Vagina (tissue), 2 donors: ENCODE results near the gene PPP1R13B. TPM values are rescaled to one million over a fixed set of nuclear protein-coding genes. Genes with fewer than 3 reads are reported as not detected.

Source experiments
- DNase-seq, 2 donors: peaks; one replicate each; pipeline ENCODE4 v3.0.0-alpha.2; 2017; ENCODE audit errors: extremely low spot score in 2 of 2
- H3K27ac ChIP-seq: fragments of 200-600 bp; sonication (generic); one replicate; pipeline ENCODE4 v1.5.1; 2019
- H3K27me3 ChIP-seq: fragments of 200-600 bp; sonication (generic); one replicate; pipeline ENCODE4 v1.5.1; 2019
- H3K36me3 ChIP-seq, 2 donors: fragments of 200-600 bp; sonication (generic); one replicate each; pipeline ENCODE4 v1.5.1; 2017 to 2019
- H3K4me1 ChIP-seq: fragments of 200-600 bp; sonication (generic); one replicate; pipeline ENCODE4 v1.5.1; 2019
- H3K4me3 ChIP-seq, 2 donors: fragments of 200-600 bp; sonication (generic); 1 replicate in 1 of 2; 2 replicates in 1 of 2; pipeline ENCODE4 v1.5.1; 2016 to 2019
- H3K9me3 ChIP-seq: fragments of 200-600 bp; sonication (generic); one replicate; pipeline ENCODE4 v1.5.1; 2019
- POLR2A ChIP-seq, 2 donors: fragments of 450-650 bp; IDR thresholded peaks; one replicate each; pipeline ENCODE4 v1.6.1; 2017; ENCODE audit warnings: antibody characterized with exemption in 2 of 2, mild to moderate bottlenecking in 2 of 2, moderate library complexity in 2 of 2
- POLR2AphosphoS5 ChIP-seq, 2 donors: sonication (generic); formaldehyde crosslinking; IDR thresholded peaks; one replicate each; pipeline ENCODE4 v1.9.0; 2017; ENCODE audit warnings: antibody characterized with exemption in 2 of 2, mild to moderate bottlenecking in 2 of 2, low read depth in 1 of 2; ENCODE audit not compliant: insufficient read depth in 1 of 2
- intact Hi-C: fragments of 100-400 bp; cut with DNase I; formaldehyde crosslinking; loops from one replicate; pipeline ENCODE4 v1.15.1; 2023
- total RNA-seq: library from RNA; depleted of rRNA; stranded (reverse); fragments of >200 nt; gene quantifications from one replicate; pipeline ENCODE4 v1.2.3, GENCODE V29; 2016
- TF ChIP-seq, protein P1 (sequence below), 3 experiments: fragments of 450-650 bp in 2 of 3; fragments of 200-600 bp in 1 of 3; sonication (generic) in 1 of 3; IDR thresholded peaks; one replicate each; pipeline ENCODE4 v1.5.1; 2017 to 2019; ENCODE audit warnings: antibody characterized with exemption in 3 of 3, mild to moderate bottlenecking in 2 of 3, moderate library complexity in 2 of 3

The PPP1R13B gene
- total RNA-seq, 1 donor from 2014 or later, result 34.1 TPM

GRCh38 chr14:103875010-103875409 lies 27.6 kb upstream of the PPP1R13B start:
- no peak for TF ChIP-seq POLR2A (IDR thresholded peaks at IDR 0.05)
- TF ChIP-seq, protein P1, sequence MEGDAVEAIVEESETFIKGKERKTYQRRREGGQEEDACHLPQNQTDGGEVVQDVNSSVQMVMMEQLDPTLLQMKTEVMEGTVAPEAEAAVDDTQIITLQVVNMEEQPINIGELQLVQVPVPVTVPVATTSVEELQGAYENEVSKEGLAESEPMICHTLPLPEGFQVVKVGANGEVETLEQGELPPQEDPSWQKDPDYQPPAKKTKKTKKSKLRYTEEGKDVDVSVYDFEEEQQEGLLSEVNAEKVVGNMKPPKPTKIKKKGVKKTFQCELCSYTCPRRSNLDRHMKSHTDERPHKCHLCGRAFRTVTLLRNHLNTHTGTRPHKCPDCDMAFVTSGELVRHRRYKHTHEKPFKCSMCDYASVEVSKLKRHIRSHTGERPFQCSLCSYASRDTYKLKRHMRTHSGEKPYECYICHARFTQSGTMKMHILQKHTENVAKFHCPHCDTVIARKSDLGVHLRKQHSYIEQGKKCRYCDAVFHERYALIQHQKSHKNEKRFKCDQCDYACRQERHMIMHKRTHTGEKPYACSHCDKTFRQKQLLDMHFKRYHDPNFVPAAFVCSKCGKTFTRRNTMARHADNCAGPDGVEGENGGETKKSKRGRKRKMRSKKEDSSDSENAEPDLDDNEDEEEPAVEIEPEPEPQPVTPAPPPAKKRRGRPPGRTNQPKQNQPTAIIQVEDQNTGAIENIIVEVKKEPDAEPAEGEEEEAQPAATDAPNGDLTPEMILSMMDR (IDR thresholded peaks at IDR 0.05), result no peak
- TF ChIP-seq POLR2AphosphoS5 (IDR thresholded peaks at IDR 0.05; ENCODE audit: insufficient read depth in 1 of 2, low read depth in 1 of 2), result no peak
- Histone ChIP-seq H3K4me1 (peaks cover 21% of the 10 kb centered on the region), H3K9me3 (no peaks in the 10 kb centered on the region), H3K36me3 (no peaks in the 10 kb centered on the region), H3K27ac (no peak overlapping the region), H3K4me3 (no peak overlapping the region), H3K27me3 (no peaks in the 10 kb centered on the region)
- intact Hi-C loops, result no loop called here
- no peak for DNase-seq

GRCh38 chr14:103872481-103873113 lies 25.2 kb upstream of the PPP1R13B start:
- no peak for DNase-seq
- TF ChIP-seq POLR2AphosphoS5 (IDR thresholded peaks at IDR 0.05; ENCODE audit: insufficient read depth in 1 of 2, low read depth in 1 of 2) (no peak), POLR2A (IDR thresholded peaks at IDR 0.05) (no peak)
- TF ChIP-seq, protein P1 (IDR thresholded peaks at IDR 0.05), result no peak
- Histone ChIP-seq H3K36me3 (no peaks in the 10 kb centered on the region), H3K27me3 (no peaks in the 10 kb centered on the region), H3K27ac (peak overlapping the region; percentile 32), H3K9me3 (no peaks in the 10 kb centered on the region), H3K4me1 (peaks cover 15% of the 10 kb centered on the region), H3K4me3 (peak overlapping the region; percentile 23 to 45)
- intact Hi-C loops, result no loop called here

DNA sequence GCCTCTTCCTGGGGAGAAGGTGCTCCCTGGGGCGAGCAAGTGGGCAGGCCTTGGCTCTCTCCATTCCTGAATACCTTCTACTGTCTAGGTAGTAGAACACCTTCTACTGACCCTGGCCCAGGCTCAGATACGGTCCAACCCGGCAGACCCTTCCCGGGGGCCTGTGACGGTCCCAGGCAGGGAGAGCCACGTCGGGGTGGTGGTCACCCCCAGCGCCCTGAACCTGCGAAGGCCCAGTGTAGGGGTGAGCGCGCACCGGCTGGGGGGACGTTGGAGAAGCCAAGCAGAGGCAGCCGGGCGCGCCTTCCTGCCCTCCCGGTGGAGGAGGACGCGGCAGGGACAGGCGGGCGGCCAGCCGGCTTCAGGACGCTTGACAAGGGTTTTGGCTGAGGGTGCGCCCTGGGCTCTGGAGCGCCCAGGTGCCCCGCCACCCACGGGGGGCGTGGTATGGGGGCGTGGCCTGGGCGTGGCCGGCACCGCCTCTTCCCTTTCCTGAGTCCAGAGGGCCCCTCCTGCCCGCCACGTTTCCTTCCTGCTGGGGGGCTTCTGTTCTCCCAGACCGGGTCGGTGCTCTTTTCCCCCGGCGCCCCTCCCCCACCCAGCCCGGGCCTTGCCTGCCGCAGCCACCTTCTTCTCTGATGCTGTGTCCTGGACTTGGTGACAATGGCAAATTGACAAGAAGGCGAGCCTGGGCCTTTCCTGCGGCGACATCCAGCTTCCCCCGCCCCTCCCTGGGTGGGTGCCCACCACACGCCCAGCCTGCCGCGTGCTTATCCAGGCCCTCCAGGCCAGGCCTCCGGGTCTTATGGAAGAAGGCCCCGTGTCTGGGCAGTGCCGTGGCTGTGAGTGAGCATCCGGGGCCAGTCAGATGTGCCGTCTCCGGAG lies 24.5 kb upstream of the PPP1R13B start:
- Histone ChIP-seq H3K27ac (peak overlapping the region; percentile 32), H3K27me3 (no peaks in the 10 kb centered on the region), H3K4me3 (peak overlapping the region; percentile 23 to 45), H3K36me3 (no peaks in the 10 kb centered on the region), H3K4me1 (peaks cover 15% of the 10 kb centered on the region), H3K9me3 (no peaks in the 10 kb centered on the region)
- TF ChIP-seq POLR2A (IDR thresholded peaks at IDR 0.05), result no peak
- TF ChIP-seq POLR2AphosphoS5 (IDR thresholded peaks at IDR 0.05; ENCODE audit: insufficient read depth in 1 of 2, low read depth in 1 of 2), result peak in 1 of 2 donors; percentile 11
- intact Hi-C loops, result no loop called here
- no peak for DNase-seq

DNA sequence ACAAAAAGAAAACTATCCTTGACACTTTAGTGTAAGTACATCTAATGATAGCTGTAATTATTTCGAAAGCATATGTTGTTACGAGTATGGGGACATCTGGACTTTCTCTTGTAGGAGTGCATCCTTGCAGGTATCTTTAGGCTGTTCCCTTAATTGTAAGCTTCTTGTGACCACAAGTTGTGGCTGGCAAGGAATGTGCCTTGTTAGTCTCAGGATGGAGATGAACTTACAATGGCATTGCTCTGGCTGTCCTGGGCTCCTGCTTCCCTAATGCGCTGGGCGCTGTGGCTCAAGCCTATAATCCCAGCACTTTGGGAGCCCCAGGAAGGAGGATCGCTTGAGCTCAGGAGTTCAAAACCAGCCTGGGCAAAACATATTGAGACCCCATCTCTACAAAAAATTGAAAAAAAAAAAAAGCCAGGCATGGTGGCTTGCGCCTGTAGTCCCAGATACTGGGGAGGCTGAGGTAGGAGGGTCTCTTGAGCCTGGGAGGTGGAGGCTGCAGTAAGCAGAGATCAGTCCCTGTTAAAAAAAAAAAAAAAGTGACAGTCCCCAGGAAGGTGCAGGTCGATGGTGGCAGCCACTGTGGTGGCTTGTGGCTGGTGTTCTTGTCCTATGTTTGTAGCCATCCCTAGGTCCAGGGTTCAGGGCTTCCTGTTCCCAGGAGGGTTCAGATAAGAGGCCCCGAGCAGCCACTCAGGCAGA lies 23.7 kb upstream of the PPP1R13B start:
- Histone ChIP-seq H3K27me3 (no peaks in the 10 kb centered on the region), H3K4me3 (no peak overlapping the region), H3K27ac (no peak overlapping the region), H3K4me1 (peaks cover 15% of the 10 kb centered on the region), H3K36me3 (no peaks in the 10 kb centered on the region), H3K9me3 (no peaks in the 10 kb centered on the region)
- TF ChIP-seq, protein P1 (IDR thresholded peaks at IDR 0.05), result no peak
- TF ChIP-seq POLR2A (IDR thresholded peaks at IDR 0.05) (no peak), POLR2AphosphoS5 (IDR thresholded peaks at IDR 0.05; ENCODE audit: insufficient read depth in 1 of 2, low read depth in 1 of 2) (no peak)
- intact Hi-C loops, result no loop called here
- no peak for DNase-seq

DNA sequence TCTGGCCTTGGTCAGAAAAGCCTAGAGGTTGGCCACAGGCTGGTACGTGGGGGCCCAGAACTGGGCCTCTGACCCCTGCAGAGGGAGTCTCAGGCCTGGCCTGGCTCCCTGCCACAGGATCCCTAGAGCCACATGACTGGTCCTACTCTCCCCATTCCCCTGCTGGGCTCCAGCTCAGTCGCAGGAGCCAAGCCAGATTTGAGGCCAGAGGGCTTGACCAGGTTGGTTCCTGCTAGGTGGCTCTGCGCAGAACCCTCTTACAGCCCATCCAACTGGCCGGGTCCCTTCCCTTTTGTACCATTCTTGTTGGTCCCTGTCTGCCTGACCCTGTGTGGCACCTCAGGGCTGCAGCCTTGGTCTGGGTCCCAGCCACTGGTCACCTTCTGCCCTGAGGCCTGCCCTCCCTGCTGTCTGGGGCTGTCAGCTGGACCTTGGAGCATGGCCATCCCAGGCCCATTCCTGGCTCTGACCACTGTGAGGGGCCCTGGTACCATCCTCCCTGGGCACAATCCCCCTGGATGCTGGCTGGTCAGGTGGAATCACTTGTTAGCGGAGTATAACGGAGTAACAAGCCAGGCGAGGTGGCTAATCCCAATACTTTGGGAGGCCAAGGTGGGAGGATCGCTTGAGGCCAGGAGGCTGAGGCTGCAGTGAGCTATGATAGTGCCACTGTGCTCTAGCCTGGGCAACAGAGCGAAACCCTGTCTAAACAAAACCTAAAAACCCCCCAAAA lies 22.9 kb upstream of the PPP1R13B start:
- Histone ChIP-seq H3K4me1 (peaks cover 15% of the 10 kb centered on the region), H3K36me3 (no peaks in the 10 kb centered on the region), H3K27ac (no peak overlapping the region), H3K4me3 (no peak overlapping the region), H3K9me3 (no peaks in the 10 kb centered on the region), H3K27me3 (no peaks in the 10 kb centered on the region)
- no peak for DNase-seq
- no peak for TF ChIP-seq POLR2A (IDR thresholded peaks at IDR 0.05)
- no peak for TF ChIP-seq POLR2AphosphoS5 (IDR thresholded peaks at IDR 0.05; ENCODE audit: insufficient read depth in 1 of 2, low read depth in 1 of 2)
- TF ChIP-seq, protein P1 (IDR thresholded peaks at IDR 0.05), result no peak
- intact Hi-C loops, result no loop called here
